GM10248 (cell line): ENCODE results near the gene ZNHIT6.

Experiments
- CTCF ChIA-PET: fragments of 300-600 bp; sonication (Branson Sonifier 250); formaldehyde crosslinking; extraction: SDS; loops from one replicate; lab custom pipeline; 2021; ENCODE audit warnings: antibody characterized with exemption; lab: Yijun Ruan, JAX
- POLR2A ChIA-PET: fragments of 350-650 bp; sonication (Branson Sonifier 250); formaldehyde crosslinking; extraction: SDS; loops from one replicate; lab custom pipeline; 2020; ENCODE audit warnings: antibody characterized with exemption; lab: Yijun Ruan, JAX
- DNase-seq: peaks from one replicate; pipeline ENCODE4 v3.0.0; 2012; ENCODE audit errors: extremely low spot score
- CTCF ChIP-seq: IDR thresholded peaks from 2 replicates; pipeline ENCODE4 v1.5.1; 2012; ENCODE audit warnings: mild to moderate bottlenecking, low read depth; ENCODE audit errors: extremely low read depth, missing control alignments, control extremely low read depth

Gene ZNHIT6

GRCh38 chr1:85659174-85659573, 49.1 kb downstream of the ZNHIT6 start:
- TF ChIP-seq CTCF = no peak
- ChIA-PET CTCF (interaction anchor here (0.9 to 2.9 kb wide), 4 partner anchors 9 to 36 kb away, joined by 3 to 7 read pairs (median 4); no protein-coding TSS in a partner anchor), POLR2A (no interaction called here)
- no peak for DNase-seq

- DNase-seq = no peak
- ChIA-PET CTCF (interaction anchor here (0.9 kb wide), 1 partner anchor 8 kb away, joined by 3 read pairs; no protein-coding TSS in a partner anchor), POLR2A (no interaction called here)
- TF ChIP-seq CTCF = no peak
These were observed 51.3 kb downstream of the ZNHIT6 start for GRCh38 chr1:85656948-85657347.

- ChIA-PET POLR2A (no interaction called here), CTCF (no interaction called here)
- DNase-seq = no peak
- no peak for TF ChIP-seq CTCF
These were observed 52.0 kb downstream of the ZNHIT6 start for GRCh38 chr1:85656256-85656655.

GRCh38 chr1:85655315-85655714, 52.9 kb downstream of the ZNHIT6 start:
- POLR2A ChIA-PET = no interaction called here
- CTCF ChIA-PET = no interaction called here
- no peak for TF ChIP-seq CTCF
- no peak for DNase-seq

- no peak for TF ChIP-seq CTCF
- CTCF ChIA-PET = interaction anchor here (0.6 to 1.3 kb wide), 2 partner anchors 21 to 38 kb away, joined by 3 read pairs; no protein-coding TSS in a partner anchor
- POLR2A ChIA-PET = no interaction called here
- no peak for DNase-seq
These were observed 54.0 kb downstream of the ZNHIT6 start for GRCh38 chr1:85654066-85654782.

- TF ChIP-seq CTCF = no peak
- CTCF ChIA-PET = no interaction called here
- DNase-seq = no peak
- POLR2A ChIA-PET = no interaction called here
These were observed 55.9 kb downstream of the ZNHIT6 start for GRCh38 chr1:85652327-85652726.
